ENCODE data around the gene FNDC3B.
"Not testable (repeated sequence)": the region's sequence is repeated elsewhere in the genome, so short reads cannot be mapped to it uniquely, and the experiment has no call there.

Gene FNDC3B

DNA sequence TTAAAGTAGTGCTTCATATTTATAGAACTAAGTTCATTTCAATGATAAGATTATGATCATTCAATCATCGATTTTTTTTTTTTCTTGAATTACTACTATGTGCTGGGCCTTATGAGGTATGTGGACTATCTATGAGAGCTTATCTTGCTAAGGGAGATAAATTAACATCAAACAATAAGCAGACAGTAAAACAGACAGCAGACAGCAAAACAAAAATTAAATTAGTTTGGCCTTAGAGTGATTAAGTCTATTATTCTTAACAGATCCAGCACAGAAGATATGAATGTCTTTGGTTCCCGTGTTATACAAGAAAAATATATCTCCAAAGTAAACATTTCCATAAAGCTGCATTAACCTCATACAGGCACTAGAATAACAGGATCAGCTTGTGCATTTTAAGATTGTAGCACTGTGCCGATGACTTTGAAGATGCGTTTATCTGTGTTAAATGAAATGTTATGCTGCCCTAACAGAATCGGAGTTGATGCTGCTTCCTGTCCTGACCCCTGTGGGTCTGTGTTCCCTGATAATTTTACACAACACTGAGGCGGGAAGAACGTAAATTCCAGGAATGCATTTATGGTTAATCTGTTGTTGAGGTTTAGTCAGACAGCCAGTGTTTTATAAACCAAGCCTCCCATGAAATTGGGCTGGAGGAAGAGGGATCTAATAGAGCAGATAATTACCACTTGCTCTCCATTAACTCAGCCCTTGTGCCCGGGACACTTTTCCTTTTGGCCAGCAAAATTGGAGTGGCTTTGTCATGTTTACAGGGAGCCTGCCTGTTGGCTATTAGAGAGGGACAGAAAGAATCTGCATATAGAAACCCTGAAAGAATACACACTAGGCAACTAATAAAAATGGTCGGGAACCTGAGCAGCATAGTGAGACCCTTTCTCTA lies 328.1 kb downstream of the FNDC3B start:
- H3K9me3 ChIP-seq (replicated peaks; ENCODE audit: insufficient read depth, low read length): no peaks in the 10 kb centered on the region
- H3K36me3 ChIP-seq (replicated peaks; ENCODE audit: insufficient read depth, low read length): peaks cover 6% of the 10 kb centered on the region; the same call in 1 of the 2 replicates
- no peak for TF ChIP-seq EZH2 (optimal IDR thresholded peaks at IDR 0.05; ENCODE audit: low read depth, low read length)
- H3K27ac ChIP-seq (ENCODE audit: low read length): no peak overlapping the region
- no peak overlapping the region for H3K4me2 ChIP-seq (ENCODE audit: low read depth, low read length)
- no peaks in the 10 kb centered on the region for H3K9me2 ChIP-seq (replicated peaks; ENCODE audit: insufficient read depth, low read length)
- no peaks in the 10 kb centered on the region for H3K4me1 ChIP-seq (ENCODE audit: low read length)
- no peak overlapping the region for H2AFZ ChIP-seq (ENCODE audit: low read length)
- no peaks in the 10 kb centered on the region for H3K27me3 ChIP-seq (replicated peaks; ENCODE audit: insufficient read depth, low read length)
- no peaks in the 10 kb centered on the region for H4K20me1 ChIP-seq (ENCODE audit: insufficient read depth, low read length)
- no peak for DNase-seq
- no peak overlapping the region for H3K9ac ChIP-seq (ENCODE audit: low read length)
- no peaks in the 10 kb centered on the region for H3F3A ChIP-seq (ENCODE audit: insufficient read depth, low read length)
- no peaks in the 10 kb centered on the region for H3K79me2 ChIP-seq (ENCODE audit: low read length)
- no peak overlapping the region for H3K4me3 ChIP-seq (ENCODE audit: low read length)

DNA sequence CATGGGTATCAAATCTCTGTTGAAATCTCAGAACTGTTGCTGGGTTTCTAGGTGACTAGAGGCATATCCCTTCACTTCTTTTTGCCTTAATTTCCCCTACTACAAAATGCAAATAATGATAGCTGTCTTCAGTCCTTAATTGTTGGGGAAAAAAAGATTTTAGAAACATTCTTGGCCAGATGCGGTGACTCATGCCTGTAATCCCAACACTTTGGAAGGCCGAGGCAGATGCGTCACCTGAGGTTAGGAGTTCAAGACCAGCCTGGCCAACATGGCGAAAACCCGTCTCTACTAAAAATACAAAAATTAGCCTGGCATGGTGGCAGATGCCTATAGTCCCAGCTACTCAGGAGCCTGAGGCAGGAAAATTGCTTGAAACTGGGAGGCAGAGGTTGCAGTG lies 329.2 kb downstream of the FNDC3B start:
- H3K27ac ChIP-seq (ENCODE audit: low read length); H2AFZ ChIP-seq (ENCODE audit: low read length); H3K4me3 ChIP-seq (ENCODE audit: low read length); H3K9me2 ChIP-seq (replicated peaks; ENCODE audit: insufficient read depth, low read length); H3K9ac ChIP-seq (ENCODE audit: low read length); H3K27me3 ChIP-seq (replicated peaks; ENCODE audit: insufficient read depth, low read length); H3F3A ChIP-seq (ENCODE audit: insufficient read depth, low read length); H3K36me3 ChIP-seq (replicated peaks; ENCODE audit: insufficient read depth, low read length); H3K4me1 ChIP-seq (ENCODE audit: low read length); H3K9me3 ChIP-seq (replicated peaks; ENCODE audit: insufficient read depth, low read length); H3K79me2 ChIP-seq (ENCODE audit: low read length); H3K4me2 ChIP-seq (ENCODE audit: low read depth, low read length); H4K20me1 ChIP-seq (ENCODE audit: insufficient read depth, low read length); DNase-seq: not testable (repeated sequence)

DNA sequence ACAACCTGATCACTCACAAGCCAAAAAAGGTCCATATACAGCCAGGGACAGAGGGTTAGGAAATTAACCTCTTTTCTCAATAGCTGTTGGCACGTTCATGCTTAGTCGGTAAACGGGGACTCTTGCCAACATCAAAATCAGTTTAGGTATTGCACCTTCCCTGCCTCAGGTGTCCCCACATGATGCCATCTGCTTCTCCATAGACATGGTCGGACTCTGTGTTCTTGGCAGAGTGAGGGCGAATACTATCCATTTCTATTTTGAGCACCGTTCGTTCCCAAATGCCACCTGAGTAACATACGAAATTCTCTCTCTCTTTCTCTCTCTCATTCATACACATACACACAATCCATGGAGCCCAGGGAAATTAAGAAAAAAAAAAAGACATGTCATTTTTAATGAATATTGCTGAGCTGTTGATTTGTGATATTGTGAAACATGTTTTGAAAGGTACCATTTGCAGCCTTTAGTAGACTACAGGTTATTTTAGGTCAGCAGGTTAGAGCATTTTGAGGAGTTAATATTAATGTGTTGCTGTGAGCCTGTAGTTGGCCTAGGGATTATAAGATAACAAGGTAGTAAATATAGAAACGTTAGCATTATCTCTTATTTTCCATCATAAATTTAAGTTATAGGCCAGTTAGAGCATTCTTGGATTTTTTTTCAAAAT lies 330.3 kb downstream of the FNDC3B start:
- no peaks in the 10 kb centered on the region; the same call in 1 of the 2 replicates for H3K36me3 ChIP-seq (replicated peaks; ENCODE audit: insufficient read depth, low read length)
- H3K4me3 ChIP-seq (ENCODE audit: low read length): no peak overlapping the region
- H3K4me2 ChIP-seq (ENCODE audit: low read depth, low read length): no peak overlapping the region
- H4K20me1 ChIP-seq (ENCODE audit: insufficient read depth, low read length): no peaks in the 10 kb centered on the region
- no peaks in the 10 kb centered on the region for H3K79me2 ChIP-seq (ENCODE audit: low read length)
- no peaks in the 10 kb centered on the region for H3K9me2 ChIP-seq (replicated peaks; ENCODE audit: insufficient read depth, low read length)
- H3K9me3 ChIP-seq (replicated peaks; ENCODE audit: insufficient read depth, low read length): no peaks in the 10 kb centered on the region
- no peaks in the 10 kb centered on the region for H3K4me1 ChIP-seq (ENCODE audit: low read length)
- no peaks in the 10 kb centered on the region for H3K27me3 ChIP-seq (replicated peaks; ENCODE audit: insufficient read depth, low read length)
- no peaks in the 10 kb centered on the region for H3F3A ChIP-seq (ENCODE audit: insufficient read depth, low read length)
- no peak overlapping the region for H2AFZ ChIP-seq (ENCODE audit: low read length)
- no peak for DNase-seq
- no peak overlapping the region for H3K27ac ChIP-seq (ENCODE audit: low read length)
- TF ChIP-seq EZH2 (optimal IDR thresholded peaks at IDR 0.05; ENCODE audit: low read depth, low read length) (no peak), EZH2phosphoT487 (IDR thresholded peaks at IDR 0.05; ENCODE audit: low read length) (no peak)
- TF ChIP-seq, protein P1, sequence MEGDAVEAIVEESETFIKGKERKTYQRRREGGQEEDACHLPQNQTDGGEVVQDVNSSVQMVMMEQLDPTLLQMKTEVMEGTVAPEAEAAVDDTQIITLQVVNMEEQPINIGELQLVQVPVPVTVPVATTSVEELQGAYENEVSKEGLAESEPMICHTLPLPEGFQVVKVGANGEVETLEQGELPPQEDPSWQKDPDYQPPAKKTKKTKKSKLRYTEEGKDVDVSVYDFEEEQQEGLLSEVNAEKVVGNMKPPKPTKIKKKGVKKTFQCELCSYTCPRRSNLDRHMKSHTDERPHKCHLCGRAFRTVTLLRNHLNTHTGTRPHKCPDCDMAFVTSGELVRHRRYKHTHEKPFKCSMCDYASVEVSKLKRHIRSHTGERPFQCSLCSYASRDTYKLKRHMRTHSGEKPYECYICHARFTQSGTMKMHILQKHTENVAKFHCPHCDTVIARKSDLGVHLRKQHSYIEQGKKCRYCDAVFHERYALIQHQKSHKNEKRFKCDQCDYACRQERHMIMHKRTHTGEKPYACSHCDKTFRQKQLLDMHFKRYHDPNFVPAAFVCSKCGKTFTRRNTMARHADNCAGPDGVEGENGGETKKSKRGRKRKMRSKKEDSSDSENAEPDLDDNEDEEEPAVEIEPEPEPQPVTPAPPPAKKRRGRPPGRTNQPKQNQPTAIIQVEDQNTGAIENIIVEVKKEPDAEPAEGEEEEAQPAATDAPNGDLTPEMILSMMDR (IDR thresholded peaks at IDR 0.05; ENCODE audit: low read length): no peak
- no peak overlapping the region for H3K9ac ChIP-seq (ENCODE audit: low read length)

DNA sequence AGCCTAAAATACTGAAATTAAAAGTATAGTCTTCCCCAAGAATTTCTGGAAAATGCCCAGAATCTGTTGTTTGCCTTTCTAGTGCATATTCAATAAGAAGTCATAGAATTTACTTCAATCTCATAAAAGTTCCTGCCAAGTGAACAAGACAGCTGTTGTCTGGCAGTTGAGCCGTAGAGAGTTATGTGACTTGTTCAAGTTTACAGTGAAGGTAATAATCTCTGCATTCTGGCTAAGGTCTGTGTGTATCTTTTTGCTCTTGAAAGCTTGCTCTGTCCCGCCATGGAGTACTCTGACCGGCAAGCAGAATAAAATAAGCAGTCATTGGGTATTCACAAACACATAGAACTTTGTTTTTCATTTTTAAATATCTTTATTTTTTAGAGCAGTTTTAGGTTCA lies 331.0 kb downstream of the FNDC3B start:
- H2AFZ ChIP-seq (ENCODE audit: low read length): no peak overlapping the region
- H3K79me2 ChIP-seq (ENCODE audit: low read length): no peaks in the 10 kb centered on the region
- no peak overlapping the region for H3K27ac ChIP-seq (ENCODE audit: low read length)
- DNase-seq: no peak
- no peaks in the 10 kb centered on the region for H3K27me3 ChIP-seq (replicated peaks; ENCODE audit: insufficient read depth, low read length)
- no peaks in the 10 kb centered on the region; the same call in 1 of the 2 replicates for H3K36me3 ChIP-seq (replicated peaks; ENCODE audit: insufficient read depth, low read length)
- H3K9me2 ChIP-seq (replicated peaks; ENCODE audit: insufficient read depth, low read length): no peaks in the 10 kb centered on the region
- TF ChIP-seq EZH2phosphoT487 (IDR thresholded peaks at IDR 0.05; ENCODE audit: low read length) (no peak), EZH2 (optimal IDR thresholded peaks at IDR 0.05; ENCODE audit: low read depth, low read length) (no peak)
- TF ChIP-seq, protein P1 (IDR thresholded peaks at IDR 0.05; ENCODE audit: low read length): no peak
- no peaks in the 10 kb centered on the region for H3F3A ChIP-seq (ENCODE audit: insufficient read depth, low read length)
- H3K4me1 ChIP-seq (ENCODE audit: low read length): no peaks in the 10 kb centered on the region
- no peaks in the 10 kb centered on the region for H4K20me1 ChIP-seq (ENCODE audit: insufficient read depth, low read length)
- no peaks in the 10 kb centered on the region for H3K9me3 ChIP-seq (replicated peaks; ENCODE audit: insufficient read depth, low read length)
- H3K4me3 ChIP-seq (ENCODE audit: low read length): no peak overlapping the region
- no peak overlapping the region for H3K9ac ChIP-seq (ENCODE audit: low read length)
- H3K4me2 ChIP-seq (ENCODE audit: low read depth, low read length): no peak overlapping the region
